HepG2 (cell line): Measurements from ENCODE around the gene SURF2. TPM values are rescaled to one million over a fixed set of nuclear protein-coding genes. Genes with fewer than 3 reads are reported as not detected.
A peak's percentile ranks its signal among the peaks of the same experiment; 100 is the strongest.

ENCODE experiments used
- AHR ChIP-seq: IDR thresholded peaks from 2 replicates; pipeline ENCODE4 v1.6.1; 2018; ENCODE audit warnings: missing genetic modification reagents, missing compliant biosample characterization
- IKZF4 ChIP-seq: sonication (generic); formaldehyde crosslinking; IDR thresholded peaks from 2 replicates; pipeline ENCODE4 v1.5.1; 2020; ENCODE audit warnings: borderline replicate concordance, mild to moderate bottlenecking, low read depth, missing genetic modification reagents; ENCODE audit errors: not compliant biosample characterization
- JDP2 ChIP-seq: sonication (generic); formaldehyde crosslinking; IDR thresholded peaks from 2 replicates; pipeline ENCODE4 v1.8.1; 2022; ENCODE audit warnings: missing genetic modification reagents, borderline replicate concordance
- MIER2 ChIP-seq: IDR thresholded peaks from 2 replicates; pipeline ENCODE4 v1.6.1; 2016; ENCODE audit warnings: missing biosample characterization, missing genetic modification reagents
- TEAD2 ChIP-seq: sonication (generic); formaldehyde crosslinking; IDR thresholded peaks from 2 replicates; pipeline ENCODE4 v1.9.0; 2021; ENCODE audit warnings: missing genetic modification reagents
- ZNF180 ChIP-seq: sonication (generic); formaldehyde crosslinking; IDR thresholded peaks from 2 replicates; pipeline ENCODE4 v1.4.0; 2020; ENCODE audit warnings: low read depth, missing genetic modification reagents, borderline replicate concordance
- ZNF20 ChIP-seq: sonication (generic); formaldehyde crosslinking; IDR thresholded peaks from 2 replicates; pipeline ENCODE4 v1.4.0; 2020; ENCODE audit warnings: mild to moderate bottlenecking, moderate library complexity, missing genetic modification reagents
- ZNF224 ChIP-seq: sonication (generic); formaldehyde crosslinking; IDR thresholded peaks from 2 replicates; pipeline ENCODE4 v1.5.0; 2020; ENCODE audit warnings: mild to moderate bottlenecking, missing genetic modification reagents
- ZNF343 ChIP-seq: sonication (generic); formaldehyde crosslinking; IDR thresholded peaks from 2 replicates; pipeline ENCODE4 v1.4.0; 2020; ENCODE audit warnings: mild to moderate bottlenecking, missing genetic modification reagents
- ZNF382 ChIP-seq: sonication (generic); formaldehyde crosslinking; IDR thresholded peaks from 2 replicates; pipeline ENCODE4 v1.5.0; 2020; ENCODE audit warnings: missing genetic modification reagents, mild to moderate bottlenecking, borderline replicate concordance
- ZNF510 ChIP-seq: sonication (generic); formaldehyde crosslinking; IDR thresholded peaks from 2 replicates; pipeline ENCODE4 v1.4.0; 2020; ENCODE audit warnings: low read depth, mild to moderate bottlenecking, missing genetic modification reagents
- ZNF546 ChIP-seq: sonication (generic); formaldehyde crosslinking; conservative IDR thresholded peaks from 2 replicates; pipeline ENCODE4 v1.8.1; 2023; ENCODE audit warnings: mild to moderate bottlenecking, missing genetic modification reagents
- ZNF570 ChIP-seq: sonication (generic); formaldehyde crosslinking; IDR thresholded peaks from 2 replicates; pipeline ENCODE4 v1.4.0; 2020; ENCODE audit warnings: mild to moderate bottlenecking, missing genetic modification reagents, borderline replicate concordance
- ZNF781 ChIP-seq: sonication (generic); formaldehyde crosslinking; IDR thresholded peaks from 2 replicates; pipeline ENCODE4 v1.5.1; 2020; ENCODE audit warnings: borderline replicate concordance, mild to moderate bottlenecking, missing genetic modification reagents; ENCODE audit errors: not compliant biosample characterization
- ZNF782 ChIP-seq: sonication (generic); formaldehyde crosslinking; IDR thresholded peaks from 2 replicates; pipeline ENCODE4 v1.4.0; 2020; ENCODE audit warnings: missing genetic modification reagents, mild to moderate bottlenecking, borderline replicate concordance
- polyA plus RNA-seq, 8 experiments: library from polyadenylated mRNA; depleted of rRNA in 3 of 8; stranded (reverse) in 7 of 8; unstranded in 1 of 8; fragments of >200 nt; fragmentation: Illumina TruSeq in 4 of 8; extraction: Trizol in 4 of 8; gene quantifications; 2 replicates each; pipeline versions ENCODE4 v1.2.1 to v1.2.3, GENCODE V29; 2011 to 2016; ENCODE audit warnings: low read depth in 4 of 8, missing spikeins in 1 of 8, mixed read lengths in 1 of 8; ENCODE audit not compliant: insufficient read depth in 1 of 8
- total RNA-seq, 5 experiments: library from RNA; depleted of rRNA; stranded (reverse); fragments of >200 nt; fragmentation: Illumina TruSeq; extraction: Trizol; gene quantifications; 2 replicates each; pipeline ENCODE4 v1.2.3, GENCODE V29; 2016; ENCODE audit warnings: low read depth in 1 of 5
- TF ChIP-seq, protein P1 (sequence below): sonication (generic); formaldehyde crosslinking; IDR thresholded peaks from 2 replicates; pipeline ENCODE4 v1.4.0; 2020; ENCODE audit warnings: missing genetic modification reagents
- TF ChIP-seq, protein P2 (sequence below): sonication (generic); formaldehyde crosslinking; IDR thresholded peaks from 2 replicates; pipeline ENCODE4 v1.8.0; 2022; ENCODE audit warnings: missing genetic modification reagents, low read depth, mild to moderate bottlenecking, borderline replicate concordance
- TF ChIP-seq, protein P3 (sequence below): sonication (generic); formaldehyde crosslinking; IDR thresholded peaks from 2 replicates; pipeline ENCODE4 v1.5.0; 2020; ENCODE audit warnings: mild to moderate bottlenecking, missing genetic modification reagents, moderate library complexity
- TF ChIP-seq, protein P4 (sequence below): sonication (generic); formaldehyde crosslinking; IDR thresholded peaks from 2 replicates; pipeline ENCODE4 v1.4.0; 2020; ENCODE audit warnings: missing genetic modification reagents, mild to moderate bottlenecking, borderline replicate concordance

The SURF2 gene
- total and polyA plus RNA-seq, 2 of the 13 experiments (the other 11 are each of a cell fraction or from before 2014, with no cell fraction given), result 6.3 to 13.6 TPM

GRCh38 chr9:133335924-133336811 lies 20.2 kb upstream of the SURF2 start, which contains the start of gene SURF6 (continued):
- TF ChIP-seq ZNF782 (CRISPR knock-in tag), result 0 out of 2 replicates have a peak, but pooled peaks have one; percentile 42
- no peak for TF ChIP-seq ZNF382 (CRISPR knock-in tag)
- TF ChIP-seq, protein P1, sequence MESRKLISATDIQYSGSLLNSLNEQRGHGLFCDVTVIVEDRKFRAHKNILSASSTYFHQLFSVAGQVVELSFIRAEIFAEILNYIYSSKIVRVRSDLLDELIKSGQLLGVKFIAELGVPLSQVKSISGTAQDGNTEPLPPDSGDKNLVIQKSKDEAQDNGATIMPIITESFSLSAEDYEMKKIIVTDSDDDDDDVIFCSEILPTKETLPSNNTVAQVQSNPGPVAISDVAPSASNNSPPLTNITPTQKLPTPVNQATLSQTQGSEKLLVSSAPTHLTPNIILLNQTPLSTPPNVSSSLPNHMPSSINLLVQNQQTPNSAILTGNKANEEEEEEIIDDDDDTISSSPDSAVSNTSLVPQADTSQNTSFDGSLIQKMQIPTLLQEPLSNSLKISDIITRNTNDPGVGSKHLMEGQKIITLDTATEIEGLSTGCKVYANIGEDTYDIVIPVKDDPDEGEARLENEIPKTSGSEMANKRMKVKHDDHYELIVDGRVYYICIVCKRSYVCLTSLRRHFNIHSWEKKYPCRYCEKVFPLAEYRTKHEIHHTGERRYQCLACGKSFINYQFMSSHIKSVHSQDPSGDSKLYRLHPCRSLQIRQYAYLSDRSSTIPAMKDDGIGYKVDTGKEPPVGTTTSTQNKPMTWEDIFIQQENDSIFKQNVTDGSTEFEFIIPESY (CRISPR knock-in tag), result peak; percentile 69
- TF ChIP-seq ZNF20 (CRISPR knock-in tag), result 0 out of 2 replicates have a peak, but pooled peaks have one; percentile 62
- TF ChIP-seq ZNF781 (CRISPR knock-in tag), result peak; percentile 85
- 0 out of 2 replicates have a peak, but pooled peaks have one; percentile 46 for TF ChIP-seq MIER2 (CRISPR knock-in tag)
- TF ChIP-seq, protein P2, sequence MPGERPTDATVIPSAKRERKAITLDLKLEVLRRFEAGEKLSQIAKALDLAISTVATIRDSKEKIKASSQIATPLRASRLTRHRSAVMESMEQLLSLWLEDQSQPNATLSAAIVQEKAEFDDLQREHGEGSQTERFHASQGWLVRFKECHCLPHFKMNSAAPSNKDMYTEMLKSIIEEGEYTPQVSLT (CRISPR knock-in tag), result no peak; the same call in 1 of the 2 replicates
- peak; percentile 95; the same call in 1 of the 2 replicates for TF ChIP-seq ZNF510
- TF ChIP-seq AHR, result peak; percentile 78
- 0 out of 2 replicates have a peak, but pooled peaks have one; percentile 39 for TF ChIP-seq ZNF546 (CRISPR knock-in tag)
- TF ChIP-seq, protein P3, sequence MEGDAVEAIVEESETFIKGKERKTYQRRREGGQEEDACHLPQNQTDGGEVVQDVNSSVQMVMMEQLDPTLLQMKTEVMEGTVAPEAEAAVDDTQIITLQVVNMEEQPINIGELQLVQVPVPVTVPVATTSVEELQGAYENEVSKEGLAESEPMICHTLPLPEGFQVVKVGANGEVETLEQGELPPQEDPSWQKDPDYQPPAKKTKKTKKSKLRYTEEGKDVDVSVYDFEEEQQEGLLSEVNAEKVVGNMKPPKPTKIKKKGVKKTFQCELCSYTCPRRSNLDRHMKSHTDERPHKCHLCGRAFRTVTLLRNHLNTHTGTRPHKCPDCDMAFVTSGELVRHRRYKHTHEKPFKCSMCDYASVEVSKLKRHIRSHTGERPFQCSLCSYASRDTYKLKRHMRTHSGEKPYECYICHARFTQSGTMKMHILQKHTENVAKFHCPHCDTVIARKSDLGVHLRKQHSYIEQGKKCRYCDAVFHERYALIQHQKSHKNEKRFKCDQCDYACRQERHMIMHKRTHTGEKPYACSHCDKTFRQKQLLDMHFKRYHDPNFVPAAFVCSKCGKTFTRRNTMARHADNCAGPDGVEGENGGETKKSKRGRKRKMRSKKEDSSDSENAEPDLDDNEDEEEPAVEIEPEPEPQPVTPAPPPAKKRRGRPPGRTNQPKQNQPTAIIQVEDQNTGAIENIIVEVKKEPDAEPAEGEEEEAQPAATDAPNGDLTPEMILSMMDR, result peak; percentile 29
- TF ChIP-seq ZNF343 (CRISPR knock-in tag), result no peak
- TF ChIP-seq JDP2 (CRISPR knock-in tag), result peak; percentile 25; the same call in 1 of the 2 replicates
- no peak for TF ChIP-seq IKZF4 (CRISPR knock-in tag)
- TF ChIP-seq ZNF224, result no peak; the same call in 1 of the 2 replicates
- TF ChIP-seq ZNF180 (CRISPR knock-in tag), result no peak
- TF ChIP-seq, protein P4, sequence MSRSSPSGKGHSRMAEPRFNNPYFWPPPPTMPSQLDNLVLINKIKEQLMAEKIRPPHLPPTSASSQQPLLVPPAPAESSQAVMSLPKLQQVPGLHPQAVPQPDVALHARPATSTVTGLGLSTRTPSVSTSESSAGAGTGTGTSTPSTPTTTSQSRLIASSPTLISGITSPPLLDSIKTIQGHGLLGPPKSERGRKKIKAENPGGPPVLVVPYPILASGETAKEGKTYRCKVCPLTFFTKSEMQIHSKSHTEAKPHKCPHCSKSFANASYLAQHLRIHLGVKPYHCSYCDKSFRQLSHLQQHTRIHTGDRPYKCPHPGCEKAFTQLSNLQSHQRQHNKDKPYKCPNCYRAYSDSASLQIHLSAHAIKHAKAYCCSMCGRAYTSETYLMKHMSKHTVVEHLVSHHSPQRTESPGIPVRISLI (CRISPR knock-in tag), result no peak; the same call in 1 of the 2 replicates
- no peak for TF ChIP-seq ZNF570
- TF ChIP-seq TEAD2 (CRISPR knock-in tag), result no peak
